Measurements from ENCODE around the gene NELL1. TPM values are rescaled to one million over a fixed set of nuclear protein-coding genes. Genes with fewer than 3 reads are reported as not detected.
A peak's percentile ranks its signal among the peaks of the same experiment; 100 is the strongest.

Gene NELL1
- total RNA-seq, 1 experiment from 2014 or later = not detected

DNA sequence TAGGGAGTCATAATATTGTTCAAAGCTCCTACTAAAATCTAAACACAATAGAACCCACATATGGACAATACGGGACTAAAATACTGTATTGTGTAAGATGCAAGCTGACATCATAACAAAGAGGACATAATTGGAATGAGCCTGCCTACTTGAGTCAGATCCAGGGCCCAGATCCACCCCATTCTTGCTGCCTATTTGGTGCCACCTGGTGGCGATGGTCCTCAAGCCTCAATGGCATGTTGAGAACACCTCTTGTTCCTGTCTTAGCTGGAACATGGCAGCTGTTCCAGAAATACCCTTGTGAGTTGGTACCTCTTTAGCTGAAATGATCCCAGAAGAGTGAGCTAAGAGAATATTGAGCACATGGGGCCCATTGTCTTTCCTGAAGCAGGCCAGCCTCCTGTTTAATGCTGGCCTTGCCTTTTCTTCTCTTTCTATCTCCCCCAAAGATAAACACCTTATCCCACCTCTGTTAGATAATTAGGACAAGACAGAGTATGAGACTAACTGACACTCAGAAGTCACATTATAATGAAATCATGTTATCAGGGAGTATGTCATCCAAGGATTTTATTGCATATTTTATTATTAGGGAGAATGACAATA is 842.6 kb downstream of the NELL1 start:
- Histone ChIP-seq H3K79me2 (ENCODE audit: low read length) (no peaks in the 10 kb centered on the region), H3K9ac (ENCODE audit: low read length) (no peak overlapping the region), H3K9me2 (replicated peaks; ENCODE audit: low read length) (no peaks in the 10 kb centered on the region), H3K4me3 (ENCODE audit: low read length) (no peak overlapping the region), H3K36me3 (ENCODE audit: low read depth, low read length) (no peaks in the 10 kb centered on the region), H3F3A (ENCODE audit: low read length, unreplicated experiment) (no peaks in the 10 kb centered on the region), H3K4me1 (ENCODE audit: insufficient read depth, low read length) (no peaks in the 10 kb centered on the region), H3K27me3 (ENCODE audit: low read length) (no peaks in the 10 kb centered on the region), H3K4me2 (ENCODE audit: low read length) (no peak overlapping the region), H3K27ac (ENCODE audit: low read length) (no peak overlapping the region), H2AFZ (ENCODE audit: low read length) (no peak overlapping the region), H4K20me1 (ENCODE audit: low read length) (no peaks in the 10 kb centered on the region), H3K9me3 (ENCODE audit: low read length) (no peaks in the 10 kb centered on the region)
- intact Hi-C loops (cut with micrococcal nuclease) = no loop called here
- no TSS peak for BruUV-seq (replicated peaks)
- peak; percentile 39 for DNase-seq
- peak; percentile 48; the same call in 1 of the 2 replicates for TF ChIP-seq CTCF (conservative IDR thresholded peaks at IDR 0.05; ENCODE audit: low read depth, low read length)
- TF ChIP-seq EZH2phosphoT487 (IDR thresholded peaks at IDR 0.05; ENCODE audit: borderline replicate concordance, low read length) = no peak
- ATAC-seq = 0 out of 2 replicates have a peak, but pooled peaks have one; percentile 29
- POLR2A ChIA-PET (ENCODE audit: unreplicated experiment) = no interaction called here
- CTCF ChIA-PET = no interaction called here

DNA sequence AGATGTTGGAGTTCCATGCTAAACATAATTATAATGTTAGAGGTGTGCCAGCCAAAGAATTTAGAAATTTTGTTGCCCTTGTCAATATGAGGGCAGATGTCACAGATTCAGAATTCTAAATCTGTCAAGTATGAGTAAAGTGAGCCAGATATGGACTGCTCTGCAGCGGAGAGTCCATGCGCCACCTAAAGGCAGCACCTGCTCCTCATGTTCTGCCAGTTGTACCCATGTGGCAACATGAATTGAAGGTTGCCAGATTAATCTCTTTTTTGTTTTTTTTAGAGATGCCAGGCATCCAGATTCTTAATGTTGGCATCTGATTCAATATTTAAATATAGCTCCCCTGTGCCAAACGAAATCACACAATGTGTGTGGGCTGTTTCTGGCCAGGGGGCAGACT is 844.9 kb downstream of the NELL1 start:
- H3K79me2 ChIP-seq (ENCODE audit: low read length) = no peaks in the 10 kb centered on the region
- H3K27ac ChIP-seq (ENCODE audit: low read length) = no peak overlapping the region
- H3F3A ChIP-seq (ENCODE audit: low read length, unreplicated experiment) = no peaks in the 10 kb centered on the region
- DNase-seq = peak; percentile 3
- POLR2A ChIA-PET (ENCODE audit: unreplicated experiment) = no interaction called here
- H3K4me3 ChIP-seq (ENCODE audit: low read length) = no peak overlapping the region
- intact Hi-C loops (cut with micrococcal nuclease) = no loop called here
- no peaks in the 10 kb centered on the region for H4K20me1 ChIP-seq (ENCODE audit: low read length)
- H3K9ac ChIP-seq (ENCODE audit: low read length) = no peak overlapping the region
- H3K27me3 ChIP-seq (ENCODE audit: low read length) = no peaks in the 10 kb centered on the region
- no peak overlapping the region for H2AFZ ChIP-seq (ENCODE audit: low read length)
- no peak; the same call in 1 of the 2 replicates for ATAC-seq
- no peaks in the 10 kb centered on the region for H3K9me2 ChIP-seq (replicated peaks; ENCODE audit: low read length)
- no TSS peak for BruUV-seq (replicated peaks)
- H3K4me1 ChIP-seq (ENCODE audit: insufficient read depth, low read length) = no peaks in the 10 kb centered on the region
- no peaks in the 10 kb centered on the region for H3K9me3 ChIP-seq (ENCODE audit: low read length)
- CTCF ChIA-PET = no interaction called here
- H3K4me2 ChIP-seq (ENCODE audit: low read length) = no peak overlapping the region
- H3K36me3 ChIP-seq (ENCODE audit: low read depth, low read length) = no peaks in the 10 kb centered on the region
- TF ChIP-seq CTCF (conservative IDR thresholded peaks at IDR 0.05; ENCODE audit: low read depth, low read length) (0 out of 2 replicates have a peak, but pooled peaks have one; percentile 20), EZH2phosphoT487 (IDR thresholded peaks at IDR 0.05; ENCODE audit: borderline replicate concordance, low read length) (no peak), EZH2 (IDR thresholded peaks at IDR 0.05; ENCODE audit: low read length, unreplicated experiment) (no peak)

DNA sequence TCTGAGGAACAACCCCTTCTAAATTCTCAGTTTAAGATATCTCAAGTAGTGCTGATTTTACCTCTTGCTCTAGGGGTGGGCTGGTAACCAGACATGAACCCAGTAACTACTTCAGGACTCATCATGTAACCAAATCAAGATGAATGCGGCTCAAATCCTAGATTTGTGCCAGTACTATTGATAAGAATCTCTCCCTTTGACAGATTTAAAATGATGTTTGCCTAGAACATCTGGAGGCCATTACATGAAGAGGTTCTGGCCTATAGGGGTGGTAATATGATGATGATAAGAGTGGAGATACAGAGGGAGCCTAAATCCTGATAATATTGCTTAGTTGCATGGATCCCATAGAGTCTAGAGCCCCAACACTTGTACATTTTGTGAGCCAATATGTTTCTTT is 850.9 kb downstream of the NELL1 start:
- Histone ChIP-seq H3K27me3 (ENCODE audit: low read length) (no peaks in the 10 kb centered on the region), H3K79me2 (ENCODE audit: low read length) (no peaks in the 10 kb centered on the region), H3K9me2 (replicated peaks; ENCODE audit: low read length) (no peaks in the 10 kb centered on the region), H4K20me1 (ENCODE audit: low read length) (no peaks in the 10 kb centered on the region), H2AFZ (ENCODE audit: low read length) (no peak overlapping the region), H3K27ac (ENCODE audit: low read length) (no peak overlapping the region), H3K9me3 (ENCODE audit: low read length) (no peaks in the 10 kb centered on the region), H3K4me1 (ENCODE audit: insufficient read depth, low read length) (no peaks in the 10 kb centered on the region), H3F3A (ENCODE audit: low read length, unreplicated experiment) (no peaks in the 10 kb centered on the region), H3K4me2 (ENCODE audit: low read length) (no peak overlapping the region), H3K36me3 (ENCODE audit: low read depth, low read length) (no peaks in the 10 kb centered on the region), H3K4me3 (ENCODE audit: low read length) (no peak overlapping the region), H3K9ac (ENCODE audit: low read length) (no peak overlapping the region)
- BruUV-seq (replicated peaks) = no TSS peak
- intact Hi-C loops (cut with micrococcal nuclease) = no loop called here
- CTCF ChIA-PET = no interaction called here
- DNase-seq (no peak), ATAC-seq (no peak)
- POLR2A ChIA-PET (ENCODE audit: unreplicated experiment) = no interaction called here
- TF ChIP-seq CTCF (conservative IDR thresholded peaks at IDR 0.05; ENCODE audit: low read depth, low read length) (no peak), EZH2phosphoT487 (IDR thresholded peaks at IDR 0.05; ENCODE audit: borderline replicate concordance, low read length) (no peak), EZH2 (IDR thresholded peaks at IDR 0.05; ENCODE audit: low read length, unreplicated experiment) (no peak)
